GM19468 (cell line): ENCODE data around the gene SLC25A25.

ENCODE experiments used
- ATAC-seq: cut with Tn5 transposase; IDR thresholded peaks from one replicate; pipeline ENCODE4 v1.9.1; 2021; ENCODE audit warnings: mild to moderate bottlenecking, moderate library complexity, moderate number of reproducible peaks; ENCODE audit not compliant: unreplicated experiment; ENCODE audit errors: extremely low read depth

Gene SLC25A25

GRCh38 chr9:128153947-128154695 is 86.1 kb downstream of the SLC25A25 start:
- ATAC-seq, result no peak

- no peak for ATAC-seq
These were observed 87.9 kb downstream of the SLC25A25 start for GRCh38 chr9:128155736-128156500.
